ENCODE data around the gene AIP. TPM values are rescaled to one million over a fixed set of nuclear protein-coding genes. Genes with fewer than 3 reads are reported as not detected.

The AIP gene
- total RNA-seq, 4 donors from 2014 or later: 39.9 to 75.9 (median 58.4) TPM

GRCh38 chr11:67492801-67493547 is 10.1 kb downstream of the AIP start:
- no peak for DNase-seq
- peaks cover 0 to 89% (median 0%) of the 10 kb centered on the region in 3 donors for H3K36me3 ChIP-seq
- no peaks in the 10 kb centered on the region for H3K4me1 ChIP-seq
- H3K27me3 ChIP-seq: no peaks in the 10 kb centered on the region
- no peaks in the 10 kb centered on the region for H3K9me3 ChIP-seq
- H3K27ac ChIP-seq: no peak overlapping the region
- no peak overlapping the region for H3K4me3 ChIP-seq
- TF ChIP-seq POLR2A (IDR thresholded peaks at IDR 0.05): no peak
- TF ChIP-seq, protein P1, sequence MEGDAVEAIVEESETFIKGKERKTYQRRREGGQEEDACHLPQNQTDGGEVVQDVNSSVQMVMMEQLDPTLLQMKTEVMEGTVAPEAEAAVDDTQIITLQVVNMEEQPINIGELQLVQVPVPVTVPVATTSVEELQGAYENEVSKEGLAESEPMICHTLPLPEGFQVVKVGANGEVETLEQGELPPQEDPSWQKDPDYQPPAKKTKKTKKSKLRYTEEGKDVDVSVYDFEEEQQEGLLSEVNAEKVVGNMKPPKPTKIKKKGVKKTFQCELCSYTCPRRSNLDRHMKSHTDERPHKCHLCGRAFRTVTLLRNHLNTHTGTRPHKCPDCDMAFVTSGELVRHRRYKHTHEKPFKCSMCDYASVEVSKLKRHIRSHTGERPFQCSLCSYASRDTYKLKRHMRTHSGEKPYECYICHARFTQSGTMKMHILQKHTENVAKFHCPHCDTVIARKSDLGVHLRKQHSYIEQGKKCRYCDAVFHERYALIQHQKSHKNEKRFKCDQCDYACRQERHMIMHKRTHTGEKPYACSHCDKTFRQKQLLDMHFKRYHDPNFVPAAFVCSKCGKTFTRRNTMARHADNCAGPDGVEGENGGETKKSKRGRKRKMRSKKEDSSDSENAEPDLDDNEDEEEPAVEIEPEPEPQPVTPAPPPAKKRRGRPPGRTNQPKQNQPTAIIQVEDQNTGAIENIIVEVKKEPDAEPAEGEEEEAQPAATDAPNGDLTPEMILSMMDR (IDR thresholded peaks at IDR 0.05): no peak

GRCh38 chr11:67493548-67494370 is 10.9 kb downstream of the AIP start:
- H3K36me3 ChIP-seq: peaks cover 0 to 93% (median 0%) of the 10 kb centered on the region in 3 donors
- TF ChIP-seq, protein P1 (IDR thresholded peaks at IDR 0.05): no peak
- TF ChIP-seq POLR2A (IDR thresholded peaks at IDR 0.05): no peak
- no peak overlapping the region for H3K27ac ChIP-seq
- H3K4me3 ChIP-seq: no peak overlapping the region
- H3K27me3 ChIP-seq: no peaks in the 10 kb centered on the region
- no peak for DNase-seq
- no peaks in the 10 kb centered on the region for H3K4me1 ChIP-seq
- H3K9me3 ChIP-seq: no peaks in the 10 kb centered on the region

DNA sequence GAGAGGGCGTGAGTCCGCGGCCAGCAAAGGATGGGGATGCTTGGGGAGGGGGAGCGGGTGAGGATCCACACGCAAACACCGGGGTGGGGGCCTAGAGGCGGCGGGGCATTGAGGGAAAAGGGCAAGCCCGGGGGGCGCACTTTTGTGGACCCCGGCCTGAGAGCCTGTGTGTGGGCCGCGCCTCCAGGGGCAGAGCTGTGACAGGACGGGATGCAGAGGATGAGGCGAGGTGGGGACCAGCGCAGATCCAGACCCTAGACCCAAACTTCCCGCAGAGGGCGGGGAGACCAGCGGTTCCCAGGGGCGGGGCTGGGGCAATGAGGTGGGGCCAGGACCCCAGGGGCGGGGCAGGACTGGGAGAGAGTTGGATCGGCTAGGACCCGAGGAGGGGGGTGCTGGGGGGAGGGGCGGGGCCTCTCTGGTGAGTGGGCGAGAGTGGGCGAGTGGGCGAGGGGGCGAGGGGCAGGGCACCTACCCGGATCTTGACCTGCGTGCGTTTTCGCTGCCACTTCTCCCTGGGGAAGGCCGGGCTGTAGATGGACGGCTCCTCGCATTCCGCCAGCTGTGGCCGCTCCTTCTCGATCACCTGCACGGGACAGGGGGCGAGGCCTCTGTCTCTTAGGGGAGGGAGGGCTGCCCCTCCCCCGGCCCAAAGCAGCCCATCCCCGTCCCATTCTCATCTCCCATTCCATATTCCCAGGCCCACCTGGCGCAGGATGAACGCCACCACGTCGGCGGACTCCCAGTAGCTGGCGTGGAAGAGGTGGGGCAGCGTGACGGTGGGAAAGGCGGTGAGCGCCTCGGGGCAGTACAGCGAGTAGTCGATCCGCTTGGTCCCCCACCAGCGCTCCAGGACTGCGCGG is 11.8 kb downstream of the AIP start:
- Histone ChIP-seq H3K27me3 (no peaks in the 10 kb centered on the region), H3K4me1 (no peaks in the 10 kb centered on the region), H3K4me3 (no peak overlapping the region), H3K27ac (no peak overlapping the region), H3K9me3 (no peaks in the 10 kb centered on the region), H3K36me3 (peaks cover 0 to 88% (median 0%) of the 10 kb centered on the region in 3 donors)
- TF ChIP-seq, protein P1 (IDR thresholded peaks at IDR 0.05): no peak
- TF ChIP-seq POLR2A (IDR thresholded peaks at IDR 0.05): no peak
- no peak for DNase-seq

DNA sequence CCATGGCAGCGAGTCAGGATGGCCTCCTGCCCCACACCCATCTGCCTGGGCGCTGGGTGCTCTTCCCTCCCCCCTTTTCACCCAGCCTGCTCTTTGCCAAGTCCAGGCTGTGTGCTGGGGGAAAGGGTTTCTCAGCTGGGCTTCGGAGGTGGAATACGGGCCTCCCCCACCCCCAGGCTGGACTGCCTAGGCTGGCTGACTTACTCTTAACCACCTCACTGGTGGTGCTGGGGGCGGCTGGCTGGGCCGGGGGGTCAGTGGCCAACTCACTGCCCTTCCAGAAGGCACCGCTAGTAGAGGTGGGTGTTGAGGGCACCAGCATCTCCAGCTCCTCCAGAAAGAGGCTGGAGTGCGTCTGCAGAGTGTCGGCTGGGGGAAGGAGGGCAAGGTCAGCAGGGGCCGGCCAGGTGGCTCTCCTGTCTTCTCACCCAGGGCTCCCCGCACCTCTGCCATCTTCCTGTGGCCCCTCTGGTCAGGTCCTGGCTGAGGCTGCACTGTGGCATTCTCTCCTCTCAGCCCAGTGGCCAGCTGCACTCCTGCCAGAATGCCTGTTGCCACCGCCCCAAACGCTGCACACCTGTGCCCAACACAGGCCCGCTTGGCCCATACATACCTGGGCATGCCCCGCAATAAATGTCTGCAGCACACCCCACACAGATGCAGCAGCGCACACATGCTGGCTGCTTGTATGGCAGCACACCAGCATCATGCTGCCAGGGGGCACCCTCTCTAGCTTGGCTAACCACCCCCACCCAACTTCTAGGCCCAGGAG is 12.6 kb downstream of the AIP start:
- Histone ChIP-seq H3K27ac (no peak overlapping the region), H3K4me1 (no peaks in the 10 kb centered on the region), H3K27me3 (no peaks in the 10 kb centered on the region), H3K4me3 (no peak overlapping the region), H3K9me3 (no peaks in the 10 kb centered on the region), H3K36me3 (peaks cover 0 to 89% (median 0%) of the 10 kb centered on the region in 3 donors)
- TF ChIP-seq POLR2A (IDR thresholded peaks at IDR 0.05): no peak
- TF ChIP-seq, protein P1 (IDR thresholded peaks at IDR 0.05): no peak
- DNase-seq: no peak

DNA sequence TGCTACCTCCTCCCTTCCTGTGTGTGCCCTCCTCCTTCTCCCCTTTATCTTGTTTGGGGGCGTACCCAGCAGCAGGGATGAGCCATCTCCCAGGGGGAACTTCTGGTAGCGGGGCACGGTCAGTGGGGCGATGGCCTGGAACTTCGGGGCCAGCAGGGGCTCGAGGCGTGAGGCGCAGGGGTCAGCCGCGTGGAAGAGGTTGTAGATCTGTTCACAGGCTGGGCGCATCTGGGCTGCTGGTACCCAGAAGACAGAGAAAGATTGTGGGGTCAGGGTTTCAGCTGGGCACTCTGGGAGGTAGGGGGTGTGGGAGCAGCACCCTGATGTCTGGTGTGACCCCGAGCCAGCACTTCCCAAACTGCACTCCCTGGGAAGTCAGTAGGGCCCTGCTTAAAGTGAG is 13.3 kb downstream of the AIP start:
- no peak for DNase-seq
- TF ChIP-seq, protein P1 (IDR thresholded peaks at IDR 0.05): no peak
- TF ChIP-seq POLR2A (IDR thresholded peaks at IDR 0.05): no peak
- Histone ChIP-seq H3K9me3 (no peaks in the 10 kb centered on the region), H3K36me3 (peaks cover 0 to 86% (median 0%) of the 10 kb centered on the region in 3 donors), H3K27ac (no peak overlapping the region), H3K4me1 (no peaks in the 10 kb centered on the region), H3K4me3 (no peak overlapping the region), H3K27me3 (no peaks in the 10 kb centered on the region)
